ENCODE data around the gene JARID2.

GRCh38 chr6:15242503-15242902, 3.4 kb upstream of the JARID2 start:
- TF ChIP-seq SMC3 (IDR thresholded peaks at IDR 0.05; ENCODE audit: low read depth, low read length) = no peak
- TF ChIP-seq YY1 (IDR thresholded peaks at IDR 0.05; ENCODE audit: low read depth) = no peak
- TF ChIP-seq ZBTB33 (IDR thresholded peaks at IDR 0.05; ENCODE audit: borderline replicate concordance, low read depth) = no peak
- no peak for TF ChIP-seq CTCF (IDR thresholded peaks at IDR 0.05)
- no peak for TF ChIP-seq USF2 (IDR thresholded peaks at IDR 0.05; ENCODE audit: borderline replicate concordance, low read depth, low read length)

Data from SK-N-SH (cell line).